ENCODE data around the gene MOCS1. TPM values are rescaled to one million over a fixed set of nuclear protein-coding genes. Genes with fewer than 3 reads are reported as not detected.

Gene MOCS1
- total RNA-seq, 1 donor from 2014 or later = 15.9 TPM

DNA sequence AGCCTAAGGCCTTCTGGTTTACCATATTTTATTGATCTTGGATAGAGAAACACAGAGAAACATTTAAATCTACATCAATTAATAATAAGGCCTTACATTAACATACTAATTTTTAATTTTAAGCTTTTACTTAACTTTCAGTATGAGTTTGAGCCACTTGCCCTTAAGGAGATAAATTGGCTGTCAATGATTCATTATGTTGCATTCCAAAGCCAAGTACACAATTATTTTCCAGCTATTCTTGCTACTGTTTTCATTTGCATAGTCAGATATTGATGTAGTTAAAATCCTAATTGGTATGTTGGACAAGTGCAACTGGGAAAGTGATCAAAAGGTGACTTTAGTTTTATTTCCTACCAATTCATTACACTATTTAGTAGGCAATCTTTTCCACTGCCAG lies 58.2 kb downstream of the MOCS1 start:
- Mint-ChIP-seq H3K9me3 (ENCODE audit: low read depth) (no peaks in the 10 kb centered on the region), H3K4me1 (ENCODE audit: low read depth) (peaks cover 3% of the 10 kb centered on the region), H3K27me3 (no peaks in the 10 kb centered on the region), H3K36me3 (ENCODE audit: insufficient read depth) (peaks cover 5% of the 10 kb centered on the region), H3K27ac (no peak overlapping the region), H3K4me3 (ENCODE audit: low read depth) (no peak overlapping the region)
- no peak for DNase-seq (ENCODE audit: low spot score, unreplicated experiment)
- TF ChIP-seq, protein P1, sequence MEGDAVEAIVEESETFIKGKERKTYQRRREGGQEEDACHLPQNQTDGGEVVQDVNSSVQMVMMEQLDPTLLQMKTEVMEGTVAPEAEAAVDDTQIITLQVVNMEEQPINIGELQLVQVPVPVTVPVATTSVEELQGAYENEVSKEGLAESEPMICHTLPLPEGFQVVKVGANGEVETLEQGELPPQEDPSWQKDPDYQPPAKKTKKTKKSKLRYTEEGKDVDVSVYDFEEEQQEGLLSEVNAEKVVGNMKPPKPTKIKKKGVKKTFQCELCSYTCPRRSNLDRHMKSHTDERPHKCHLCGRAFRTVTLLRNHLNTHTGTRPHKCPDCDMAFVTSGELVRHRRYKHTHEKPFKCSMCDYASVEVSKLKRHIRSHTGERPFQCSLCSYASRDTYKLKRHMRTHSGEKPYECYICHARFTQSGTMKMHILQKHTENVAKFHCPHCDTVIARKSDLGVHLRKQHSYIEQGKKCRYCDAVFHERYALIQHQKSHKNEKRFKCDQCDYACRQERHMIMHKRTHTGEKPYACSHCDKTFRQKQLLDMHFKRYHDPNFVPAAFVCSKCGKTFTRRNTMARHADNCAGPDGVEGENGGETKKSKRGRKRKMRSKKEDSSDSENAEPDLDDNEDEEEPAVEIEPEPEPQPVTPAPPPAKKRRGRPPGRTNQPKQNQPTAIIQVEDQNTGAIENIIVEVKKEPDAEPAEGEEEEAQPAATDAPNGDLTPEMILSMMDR (IDR thresholded peaks at IDR 0.05; ENCODE audit: unreplicated experiment) = no peak

DNA sequence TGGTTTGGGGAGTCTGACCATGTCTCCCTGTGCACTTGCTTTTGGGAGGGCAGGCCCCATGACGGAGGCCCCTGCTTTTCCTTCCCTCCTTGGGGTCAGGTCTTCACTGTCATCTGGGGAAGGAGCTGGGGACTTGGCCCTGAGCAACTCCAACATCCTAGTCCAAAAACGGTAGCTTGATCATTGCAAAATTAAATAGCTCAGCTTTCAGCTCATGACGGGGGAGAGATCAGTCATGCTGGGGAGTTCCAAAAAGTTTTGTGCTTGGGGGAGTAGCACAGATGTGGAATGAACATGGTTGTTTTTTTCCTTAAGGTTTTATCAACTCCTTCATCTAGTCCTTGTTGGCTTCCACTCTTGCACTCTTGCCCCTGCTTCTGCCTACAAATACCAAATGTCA lies 60.8 kb downstream of the MOCS1 start:
- Mint-ChIP-seq H3K27ac (no peak overlapping the region), H3K4me3 (ENCODE audit: low read depth) (no peak overlapping the region), H3K27me3 (no peaks in the 10 kb centered on the region), H3K4me1 (ENCODE audit: low read depth) (peaks cover 3% of the 10 kb centered on the region), H3K9me3 (ENCODE audit: low read depth) (no peaks in the 10 kb centered on the region), H3K36me3 (ENCODE audit: insufficient read depth) (peaks cover 5% of the 10 kb centered on the region)
- DNase-seq (ENCODE audit: low spot score, unreplicated experiment) = no peak
- TF ChIP-seq, protein P1 (IDR thresholded peaks at IDR 0.05; ENCODE audit: unreplicated experiment) = no peak

DNA sequence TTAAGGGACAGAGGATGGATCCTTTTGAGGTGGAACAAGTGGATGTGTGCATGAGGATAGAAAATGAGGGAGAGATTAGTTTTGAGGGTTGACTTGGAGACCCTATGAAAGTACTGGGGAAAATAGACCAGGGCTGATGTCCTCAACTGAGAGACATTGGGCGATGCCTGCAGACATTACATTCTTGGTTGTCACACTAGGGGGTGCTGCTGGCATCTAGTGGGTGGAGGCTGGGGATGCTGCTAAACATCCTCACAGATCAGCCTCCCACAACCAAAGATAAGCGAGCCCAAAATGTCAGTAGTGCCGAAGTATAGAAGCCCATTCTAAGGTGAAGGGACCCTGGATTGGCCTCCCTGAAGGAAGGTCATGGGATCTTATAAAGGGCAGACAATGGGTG lies 63.3 kb downstream of the MOCS1 start:
- H3K4me3 Mint-ChIP-seq (ENCODE audit: low read depth) = no peak overlapping the region
- TF ChIP-seq, protein P1 (IDR thresholded peaks at IDR 0.05; ENCODE audit: unreplicated experiment) = no peak
- peaks cover 5% of the 10 kb centered on the region for H3K36me3 Mint-ChIP-seq (ENCODE audit: insufficient read depth)
- H3K27me3 Mint-ChIP-seq = no peaks in the 10 kb centered on the region
- no peak for DNase-seq (ENCODE audit: low spot score, unreplicated experiment)
- H3K27ac Mint-ChIP-seq = no peak overlapping the region
- no peaks in the 10 kb centered on the region for H3K9me3 Mint-ChIP-seq (ENCODE audit: low read depth)
- H3K4me1 Mint-ChIP-seq (ENCODE audit: low read depth) = no peaks in the 10 kb centered on the region

DNA sequence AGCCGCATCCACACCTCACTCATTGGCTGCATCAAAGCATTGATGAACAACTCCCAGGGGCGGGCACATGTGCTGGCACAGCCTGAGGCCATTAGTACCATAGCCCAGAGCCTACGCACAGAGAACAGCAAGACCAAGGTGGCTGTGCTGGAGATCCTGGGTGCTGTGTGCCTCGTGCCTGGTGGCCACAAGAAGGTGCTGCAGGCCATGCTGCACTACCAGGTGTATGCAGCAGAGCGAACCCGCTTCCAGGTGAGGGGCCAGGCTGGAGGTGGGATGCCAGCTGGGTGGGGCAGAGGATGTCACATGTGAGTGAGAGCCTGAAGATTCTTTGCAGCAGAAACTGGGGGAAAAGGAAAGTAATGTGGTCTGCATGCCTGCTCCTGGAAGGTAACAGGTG lies 66.7 kb downstream of the MOCS1 start:
- Mint-ChIP-seq H3K9me3 (ENCODE audit: low read depth) (no peaks in the 10 kb centered on the region), H3K36me3 (ENCODE audit: insufficient read depth) (no peaks in the 10 kb centered on the region), H3K27me3 (no peaks in the 10 kb centered on the region), H3K4me3 (ENCODE audit: low read depth) (no peak overlapping the region), H3K4me1 (ENCODE audit: low read depth) (no peaks in the 10 kb centered on the region), H3K27ac (no peak overlapping the region)
- no peak for DNase-seq (ENCODE audit: low spot score, unreplicated experiment)
- TF ChIP-seq, protein P1 (IDR thresholded peaks at IDR 0.05; ENCODE audit: unreplicated experiment) = peak; percentile 26

DNA sequence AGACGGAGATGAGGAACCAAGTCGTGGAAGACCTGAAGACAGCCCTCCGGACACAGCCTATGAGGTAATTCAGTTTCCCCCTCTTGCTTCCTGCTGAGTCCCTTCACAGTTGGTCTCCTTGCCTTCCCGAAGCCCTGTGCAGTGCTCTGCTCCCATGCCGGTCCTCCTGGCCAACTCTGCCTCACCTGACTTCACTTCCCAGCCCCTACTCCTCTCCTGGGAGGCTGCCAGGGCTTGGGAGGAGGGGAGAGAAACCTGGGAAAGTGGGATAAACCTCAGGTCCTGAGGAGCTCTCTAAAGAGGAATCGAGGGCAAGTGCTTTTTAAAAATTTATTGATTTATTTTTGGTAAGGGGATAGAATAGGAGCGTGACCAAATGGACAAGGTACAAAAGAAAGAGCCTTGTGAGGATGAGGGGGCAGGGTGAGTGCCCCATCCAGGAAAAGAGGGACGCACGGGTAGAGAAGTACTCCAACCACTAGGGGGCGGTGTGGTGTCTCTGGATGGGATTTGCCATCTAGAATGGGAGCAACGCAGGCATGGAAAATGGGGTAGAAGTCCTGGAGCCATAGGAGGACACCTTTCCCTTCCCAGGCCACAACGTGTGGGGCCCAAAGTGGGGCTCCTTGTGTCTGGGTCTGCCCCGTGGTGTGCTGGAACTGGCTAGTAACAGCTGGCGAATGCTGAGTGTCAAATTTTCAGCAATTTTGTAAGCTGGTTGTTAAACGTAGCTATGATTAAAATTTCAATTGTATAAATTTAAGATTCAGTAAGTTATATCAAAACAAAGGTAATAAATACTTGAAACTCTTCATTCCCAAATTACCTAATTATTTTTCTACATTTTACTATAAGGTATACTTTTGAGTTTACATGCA lies 69.0 kb downstream of the MOCS1 start:
- H3K36me3 Mint-ChIP-seq (ENCODE audit: insufficient read depth) = no peaks in the 10 kb centered on the region
- H3K4me1 Mint-ChIP-seq (ENCODE audit: low read depth) = no peaks in the 10 kb centered on the region
- H3K27ac Mint-ChIP-seq = peak overlapping the region; percentile 49
- DNase-seq (ENCODE audit: low spot score, unreplicated experiment) = peak; percentile 32
- no peak overlapping the region for H3K4me3 Mint-ChIP-seq (ENCODE audit: low read depth)
- H3K27me3 Mint-ChIP-seq = peaks cover 4% of the 10 kb centered on the region
- TF ChIP-seq, protein P1 (IDR thresholded peaks at IDR 0.05; ENCODE audit: unreplicated experiment) = peak; percentile 61
- no peaks in the 10 kb centered on the region for H3K9me3 Mint-ChIP-seq (ENCODE audit: low read depth)
